K562 (cell line): ENCODE measurements around the gene PHAX. TPM values are rescaled to one million over a fixed set of nuclear protein-coding genes. Genes with fewer than 3 reads are reported as not detected.

Experiments used
- ATAC-seq: fragments of 200-7000 bp; cut with Tn5 transposase; 3 replicates; pipeline ENCODE4 v1.9.1; 2020; ENCODE audit warnings: moderate library complexity
- BruUV-seq: library from RNA; stranded (reverse); fragments of 400-500 nt; replicated peaks from 2 replicates; lab custom pipeline; 2021; lab: Mats Ljungman, UMichigan
- CTCF ChIA-PET: fragments of 300-600 bp; formaldehyde crosslinking; extraction: SDS; loops from one replicate; lab custom pipeline; 2021; ENCODE audit warnings: low intra/inter-chr PET ratio; lab: Yijun Ruan, JAX
- POLR2A ChIA-PET: fragments of 300-600, 350-650 bp; sonication (Branson Sonifier 250); formaldehyde crosslinking; extraction: SDS; loops from one replicate; lab custom pipeline; 2021; ENCODE audit warnings: antibody characterized with exemption, inconsistent platforms; lab: Yijun Ruan, JAX
- DNase-seq, 4 experiments: peaks; one replicate each; pipeline versions ENCODE4 v3.0.0 to v3.0.0-alpha.2; 2011 to 2018; ENCODE audit warnings: low spot score in 3 of 4, mixed read lengths in 3 of 4; ENCODE audit errors: extremely low read depth in 1 of 4
- FAIRE-seq: peaks from 2 replicates; lab custom pipeline; 2011; peaks lifted over from hg19 to GRCh38; lab: Jason Lieb, UNC
- H2AFZ ChIP-seq: 2 replicates; pipeline ENCODE4 v1.6.0; 2011; ENCODE audit warnings: low read depth, low read length, control low read depth, inconsistent platforms
- H3K27ac ChIP-seq: fragments of 200-600 bp; 3 replicates; pipeline ENCODE4 v1.8.0; 2011; ENCODE audit warnings: low read depth, mild to moderate bottlenecking, control low read depth, inconsistent platforms, low read length, moderate library complexity, mixed read lengths; ENCODE audit errors: extremely low read depth
- H3K27me3 ChIP-seq, 2 experiments: fragments of 300-600 bp in 1 of 2; 2 replicates in 1 of 2; 3 replicates in 1 of 2; pipeline versions ENCODE4 v1.6.0 to v1.8.0; 2011; ENCODE audit warnings: inconsistent platforms in 2 of 2, low read length in 2 of 2, mild to moderate bottlenecking in 1 of 2, mixed read lengths in 1 of 2, moderate library complexity in 1 of 2; ENCODE audit not compliant: control insufficient read depth in 2 of 2, insufficient read depth in 2 of 2
- H3K36me3 ChIP-seq: fragments of 300-600 bp; 3 replicates; pipeline ENCODE4 v1.8.0; 2011; ENCODE audit warnings: mild to moderate bottlenecking, low read length, inconsistent platforms; ENCODE audit not compliant: control insufficient read depth, insufficient read depth
- H3K4me1 ChIP-seq, 2 experiments: fragments of 200-600 bp in 1 of 2; replicated peaks in 1 of 2; 2 replicates in 1 of 2; 3 replicates in 1 of 2; pipeline versions ENCODE4 v1.5.1 to v1.8.0; 2011; ENCODE audit warnings: inconsistent platforms in 2 of 2, low read length in 2 of 2, mild to moderate bottlenecking in 1 of 2, mixed read lengths in 1 of 2, moderate library complexity in 1 of 2; ENCODE audit not compliant: control insufficient read depth in 2 of 2, insufficient read depth in 2 of 2
- H3K4me2 ChIP-seq: 2 replicates; pipeline ENCODE4 v1.6.1; 2011; ENCODE audit warnings: low read length, control low read depth, inconsistent platforms, mixed read lengths; ENCODE audit not compliant: insufficient read depth
- H3K4me3 ChIP-seq: fragments of 200-600 bp; sonication (generic), shearing (Covaris generic); 2 replicates; pipeline ENCODE4 v1.5.1; 2016; ENCODE audit warnings: control low read depth, inconsistent platforms
- H3K79me2 ChIP-seq: fragments of 200-600 bp; 3 replicates; pipeline ENCODE4 v1.8.0; 2011; ENCODE audit warnings: low read length, inconsistent platforms; ENCODE audit not compliant: control insufficient read depth, insufficient read depth
- H3K9ac ChIP-seq, 2 experiments: 2 replicates each; pipeline versions ENCODE4 v1.6.0 to v1.6.1; 2011; ENCODE audit warnings: low read depth in 2 of 2, low read length in 2 of 2, control low read depth in 1 of 2, inconsistent platforms in 1 of 2, mild to moderate bottlenecking in 1 of 2, mixed read lengths in 1 of 2; ENCODE audit not compliant: insufficient read depth in 1 of 2
- H3K9me1 ChIP-seq: one replicate; pipeline ENCODE4 v1.6.0; 2011; ENCODE audit warnings: inconsistent platforms, mild to moderate bottlenecking, low read length, moderate library complexity; ENCODE audit not compliant: control insufficient read depth, insufficient read depth
- H3K9me3 ChIP-seq: replicated peaks from 2 replicates; pipeline ENCODE4 v1.5.1; 2011; ENCODE audit warnings: low read depth, low read length, inconsistent platforms; ENCODE audit not compliant: control insufficient read depth, insufficient read depth
- H4K20me1 ChIP-seq: replicated peaks from 2 replicates; pipeline ENCODE4 v1.6.1; 2011; ENCODE audit warnings: low read length, inconsistent platforms, mixed read lengths; ENCODE audit not compliant: control insufficient read depth, insufficient read depth
- CBX2 ChIP-seq: fragments of 200-600 bp; sonication (generic); IDR thresholded peaks from one replicate; pipeline ENCODE4 v1.6.1; 2012; ENCODE audit warnings: mild to moderate bottlenecking, low read length, inconsistent platforms; ENCODE audit not compliant: insufficient read depth, poor library complexity, severe bottlenecking
- GATAD2B ChIP-seq: fragments of 450-650 bp; IDR thresholded peaks from 2 replicates; pipeline ENCODE4 v1.6.1; 2017; ENCODE audit warnings: mild to moderate bottlenecking, borderline replicate concordance
- HMG20A ChIP-seq: fragments of 450-650 bp; formaldehyde crosslinking; conservative IDR thresholded peaks from 2 replicates; pipeline ENCODE4 v1.4.0; 2020; ENCODE audit warnings: mild to moderate bottlenecking, mixed read lengths
- NR4A1 ChIP-seq, 2 experiments: fragments of 250-450 bp in 1 of 2; fragments of 450-650 bp in 1 of 2; sonication (Bioruptor Pico) in 1 of 2; IDR thresholded peaks; 2 replicates each; pipeline versions ENCODE4 v1.4.0 to v1.6.1; 2016 to 2020; ENCODE audit warnings: mild to moderate bottlenecking in 2 of 2, missing compliant biosample characterization in 1 of 2, missing genetic modification characterization in 1 of 2, moderate library complexity in 1 of 2
- RB1 ChIP-seq: fragments of 450-650 bp; IDR thresholded peaks from 2 replicates; pipeline ENCODE4 v1.6.1; 2017; ENCODE audit warnings: low read depth, mild to moderate bottlenecking
- SETDB1 ChIP-seq: IDR thresholded peaks from one replicate; pipeline ENCODE4 v1.6.1; 2012; ENCODE audit warnings: low read length, control low read depth, inconsistent platforms
- TBL1XR1 ChIP-seq, 2 experiments: IDR thresholded peaks; 2 replicates each; pipeline ENCODE4 v1.6.1; 2012; ENCODE audit warnings: improper control_type of control experiment in 2 of 2, low read length in 2 of 2, mild to moderate bottlenecking in 1 of 2
- TRIM28 ChIP-seq: fragments of 450-650 bp; IDR thresholded peaks from 2 replicates; pipeline ENCODE4 v1.6.1; 2017
- WGBS: fragments of 100-300 bp; shearing (Covaris generic); methylation state at CpG from one replicate; pipeline ENCODE4 v1.1.6; 2016; ENCODE audit warnings: low coverage, mixed read lengths; ENCODE audit not compliant: insufficient coverage; ENCODE audit errors: missing lambda C conversion rate; 5-methylcytosine and 5-hydroxymethylcytosine counted together
- in situ Hi-C: fragments of 300-500 bp; cut with MboI; formaldehyde crosslinking; loops from 4 replicates; pipeline ENCODE4 v1.15.0; 2018; ENCODE audit warnings: inconsistent platforms, mixed read lengths
- intact Hi-C: fragments of 100-400 bp; cut with micrococcal nuclease; formaldehyde crosslinking; loops from 2 replicates; pipeline ENCODE4 v1.14.2; 2022
- polyA plus RNA-seq, 8 experiments: library from polyadenylated mRNA; depleted of rRNA in 4 of 8; stranded (reverse) in 5 of 8; unstranded in 3 of 8; fragments of >200 nt; fragmentation: Nextera tagmentation in 2 of 8; fragmentation: Illumina TruSeq in 1 of 8; extraction: Ambion mirVana in 2 of 8; extraction: Trizol in 1 of 8; gene quantifications; 2 replicates each; pipeline versions ENCODE4 v1.2.1 to v1.2.3, GENCODE V29; 2011 to 2014; ENCODE audit warnings: inconsistent platforms in 1 of 8, missing spikeins in 1 of 8
- total RNA-seq, 7 experiments: library from RNA; depleted of rRNA in 6 of 7; stranded (reverse); fragments of >200 nt in 6 of 7; fragmentation: Illumina TruSeq in 2 of 7; extraction: Trizol in 2 of 7; gene quantifications; 2 replicates each; pipeline versions ENCODE4 v1.2.1 to v1.2.3, GENCODE V29; 2011 to 2021; ENCODE audit warnings: low replicate concordance in 1 of 7

Gene PHAX
- total and polyA plus RNA-seq, 9 of the 15 experiments (the other 6 are each of a cell fraction or from before 2014, with no cell fraction given): 20.2 to 59.8 (median 43.5) TPM

GRCh38 chr5:126589536-126590297 lies 11.0 kb upstream of the PHAX start:
- no peak for FAIRE-seq
- H4K20me1 ChIP-seq: no peaks in the 10 kb centered on the region
- POLR2A ChIA-PET: interaction anchor here (1.1 kb wide), 1 partner anchor 187 kb away, joined by 3 read pairs; no protein-coding TSS in a partner anchor
- no peak for ATAC-seq
- H3K27ac ChIP-seq: no peak overlapping the region
- no peaks in the 10 kb centered on the region for H3K9me1 ChIP-seq
- no peak overlapping the region for H3K9ac ChIP-seq
- no TSS peak for BruUV-seq
- in situ Hi-C loops (no loop called here), intact Hi-C loops (no loop called here)
- H3K79me2 ChIP-seq: no peaks in the 10 kb centered on the region
- no peak for TF ChIP-seq RB1
- TF ChIP-seq CBX2: no peak
- no peak for TF ChIP-seq GATAD2B
- TF ChIP-seq HMG20A: no peak
- TF ChIP-seq TRIM28: no peak
- no peak for TF ChIP-seq NR4A1 (CRISPR knock-in tag; IDR thresholded peaks at IDR 0.05)
- no peak for TF ChIP-seq NR4A1 (tag; IDR thresholded peaks at IDR 0.05)
- no peak for TF ChIP-seq TBL1XR1 (IDR thresholded peaks at IDR 0.05; ENCODE audit: low read length in 2 of 2)
- TF ChIP-seq SETDB1: no peak
- CTCF ChIA-PET: no interaction called here
- H3K36me3 ChIP-seq: no peaks in the 10 kb centered on the region
- peaks cover 0 to 1% of the 10 kb centered on the region in 2 experiments; a peak in 2 of 5 replicates for H3K4me1 ChIP-seq
- H3K4me2 ChIP-seq: no peak overlapping the region
- H3K9me3 ChIP-seq: no peaks in the 10 kb centered on the region
- no peak for DNase-seq
- H3K27me3 ChIP-seq: peaks cover 49 to 51% of the 10 kb centered on the region in 2 experiments
- 4% methylated on average over 21 of the region's 28 CpGs for WGBS
- no peak overlapping the region for H2AFZ ChIP-seq
- H3K4me3 ChIP-seq: no peak overlapping the region
